Mucosa of gallbladder (tissue), 1 donor: ENCODE data around the gene RAD51B. TPM values are rescaled to one million over a fixed set of nuclear protein-coding genes. Genes with fewer than 3 reads are reported as not detected.

Experiments used
- DNase-seq: peaks from one replicate; pipeline ENCODE4 v3.0.0-alpha.2; 2020; ENCODE audit warnings: low spot score
- total RNA-seq: library from RNA; stranded (reverse); gene quantifications from one replicate; pipeline ENCODE4 v1.2.1, GENCODE V29; 2021
- donor health status: DM: no; HTN: no; CAD: no.

The RAD51B gene
- total RNA-seq, 1 donor from 2014 or later, result 18.5 TPM

DNA sequence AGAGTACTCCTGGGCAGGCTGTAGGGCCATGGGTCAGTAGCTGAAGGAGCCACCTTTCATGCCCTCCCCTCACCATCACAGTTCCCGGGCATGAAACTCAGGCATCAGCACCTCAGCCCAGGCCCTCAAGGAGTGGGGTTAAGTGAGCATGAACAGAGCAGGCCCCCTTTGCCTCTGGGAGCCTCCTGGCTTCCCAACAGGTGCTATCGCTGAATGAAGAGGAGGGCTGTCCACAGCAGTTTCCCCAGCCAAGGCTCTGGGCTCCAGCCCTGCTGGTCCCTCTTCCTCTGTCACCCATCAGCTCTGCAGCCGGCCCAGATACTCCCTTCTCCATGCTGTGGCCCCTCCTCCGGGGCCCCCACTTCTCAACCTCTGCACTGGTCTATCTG, 789.0 kb downstream of the RAD51B start:
- DNase-seq, result no peak

DNA sequence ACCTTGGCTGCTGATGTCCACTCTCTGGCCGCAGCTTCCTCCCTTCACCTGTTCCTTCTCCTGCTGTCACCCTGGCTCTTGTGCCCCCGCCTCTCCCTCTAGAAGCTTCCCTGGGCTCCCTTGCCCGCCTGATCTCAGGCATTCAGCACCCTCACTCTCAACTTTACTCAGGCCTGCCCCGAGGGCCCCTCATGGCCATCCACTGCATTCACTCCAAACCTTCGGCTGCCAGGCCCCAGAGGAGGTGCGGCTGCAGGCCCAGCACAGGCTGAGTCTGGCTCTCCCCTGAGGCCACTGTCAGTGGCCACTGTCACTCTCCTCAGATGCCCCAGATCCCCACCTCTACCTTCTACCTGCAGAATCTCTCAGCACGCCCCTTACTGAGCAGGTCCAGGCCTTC, 789.4 kb downstream of the RAD51B start:
- DNase-seq, result no peak

DNA sequence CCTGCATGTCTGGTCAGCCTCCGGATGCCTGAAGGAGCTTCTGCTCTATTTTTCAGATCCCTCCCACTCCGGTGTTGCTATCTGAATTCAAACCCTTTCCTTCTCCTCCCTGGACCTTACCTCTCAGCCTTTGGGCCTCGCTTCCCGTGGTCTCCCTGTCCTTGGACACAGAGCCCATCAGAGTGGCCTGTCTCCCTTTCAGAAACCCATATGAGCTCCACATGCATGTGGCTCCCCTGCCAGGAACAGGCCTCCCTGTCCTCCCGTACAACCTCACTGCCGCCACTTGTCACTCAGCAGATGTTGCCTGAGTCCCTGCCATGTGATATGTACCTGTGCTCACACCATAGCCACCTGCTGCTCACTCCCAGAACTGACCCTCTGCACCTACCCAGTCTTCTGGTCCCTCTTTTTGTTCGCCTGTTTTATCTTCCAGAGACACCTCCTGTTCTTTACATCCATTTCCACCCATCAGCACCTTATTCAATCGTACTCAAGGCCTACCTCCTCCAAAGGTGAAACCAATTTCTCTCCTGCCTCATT, 790.7 kb downstream of the RAD51B start:
- DNase-seq, result no peak

DNA sequence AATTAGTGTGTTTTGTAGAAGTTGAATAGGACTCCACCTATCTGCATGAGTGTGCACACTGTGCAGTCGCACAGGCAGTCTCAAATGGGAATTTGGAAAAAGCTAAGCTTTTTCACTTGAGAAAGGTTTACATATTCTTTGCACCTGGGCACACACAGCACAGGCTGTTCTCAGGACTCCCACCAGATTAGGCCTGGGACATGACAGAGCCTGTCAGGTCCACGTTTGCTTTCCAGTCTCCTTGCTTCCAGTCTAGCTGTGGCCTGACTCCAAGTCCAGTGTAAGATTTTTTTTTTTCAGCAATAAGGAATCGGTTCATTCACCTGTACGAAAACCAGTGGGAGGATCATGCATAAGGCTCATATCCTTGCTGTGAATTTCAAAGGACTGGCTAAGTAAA, 792.0 kb downstream of the RAD51B start:
- no peak for DNase-seq

DNA sequence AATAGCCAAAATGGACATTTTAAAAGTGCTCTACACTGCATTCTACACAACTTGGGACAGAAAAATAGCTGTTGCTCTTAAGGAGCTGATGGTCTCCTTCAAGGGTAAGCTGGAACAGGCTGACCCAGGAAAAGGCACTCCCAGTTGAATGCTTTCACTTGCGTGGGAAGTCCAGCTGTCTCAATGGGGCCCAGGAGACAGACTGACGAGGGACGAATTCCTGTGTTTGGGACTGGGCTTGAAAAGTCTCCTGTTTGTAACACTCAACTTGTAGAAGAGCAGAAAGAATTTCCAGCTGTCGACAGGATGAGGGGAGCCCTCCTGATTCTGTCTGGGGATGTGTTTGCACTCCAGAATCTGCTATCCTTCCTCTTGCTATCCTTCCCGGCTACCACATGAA, 792.5 kb downstream of the RAD51B start:
- no peak for DNase-seq

DNA sequence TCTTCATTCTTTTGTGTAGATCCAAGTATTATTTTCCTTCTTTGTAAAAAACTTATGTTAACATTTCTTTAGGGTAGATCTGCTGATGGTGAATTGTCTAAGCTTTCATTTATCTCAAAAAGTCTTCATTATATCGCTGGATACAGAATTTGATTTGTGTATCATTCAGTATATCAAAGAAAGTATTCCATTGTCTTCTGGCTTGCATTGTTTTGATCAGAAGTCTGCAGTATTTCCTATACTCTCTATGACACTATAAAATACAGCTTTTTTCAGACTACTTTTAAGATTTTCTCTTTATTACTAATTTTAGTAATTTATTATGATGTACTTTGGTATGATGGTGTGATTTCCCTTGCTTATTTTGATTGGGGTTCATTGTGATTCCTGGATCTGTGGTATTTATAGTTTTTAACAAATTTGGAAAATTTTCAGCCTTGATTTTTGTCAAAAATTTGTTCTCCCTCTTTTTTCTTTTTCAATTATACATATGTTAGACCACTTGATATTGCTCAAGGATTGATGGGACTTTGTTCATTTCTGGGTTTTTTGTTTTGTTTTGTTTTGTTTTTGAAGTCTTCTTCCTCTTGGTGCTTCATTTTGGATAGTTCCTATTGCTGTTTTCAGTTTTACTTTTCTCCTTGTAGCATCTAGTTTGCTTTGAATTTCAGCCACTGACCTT, 796.8 kb downstream of the RAD51B start:
- DNase-seq, result no peak

DNA sequence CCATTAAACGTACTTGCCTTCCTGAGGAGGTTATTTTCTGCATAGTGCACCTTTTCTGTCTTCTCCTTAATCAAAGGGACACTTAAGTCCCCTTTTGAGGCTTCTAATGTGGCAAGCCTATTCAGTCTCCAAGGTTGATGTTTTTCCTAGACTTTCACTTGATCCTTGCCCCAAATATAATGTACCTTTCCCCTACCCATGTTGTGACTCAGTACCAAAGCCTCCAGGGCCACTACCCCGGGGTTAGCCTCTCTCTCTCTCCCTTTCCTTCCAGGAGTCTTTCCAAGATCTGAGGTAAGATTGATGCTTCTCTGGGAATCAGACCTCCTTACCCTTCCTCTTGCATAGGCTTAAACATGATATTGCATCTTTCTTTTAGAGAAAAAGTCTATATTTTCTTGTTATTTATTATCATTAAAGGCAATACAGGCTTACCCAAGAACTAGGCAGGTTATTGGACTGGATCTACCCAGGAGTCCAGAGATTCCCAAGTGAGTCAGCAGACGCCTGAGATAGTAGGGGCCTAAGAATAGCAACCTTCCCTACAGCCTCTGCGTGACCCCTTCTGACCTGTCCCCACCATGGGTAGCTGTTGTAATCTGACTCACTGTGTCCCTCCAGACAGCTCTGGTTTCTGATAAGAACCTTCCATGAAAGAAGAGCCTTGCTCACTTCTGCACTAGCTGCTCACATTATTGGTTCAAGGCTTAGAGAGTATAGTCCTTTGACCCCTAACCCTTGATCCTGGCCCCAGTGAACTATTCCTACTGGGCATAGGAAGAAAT, 800.4 kb downstream of the RAD51B start:
- DNase-seq, result no peak

DNA sequence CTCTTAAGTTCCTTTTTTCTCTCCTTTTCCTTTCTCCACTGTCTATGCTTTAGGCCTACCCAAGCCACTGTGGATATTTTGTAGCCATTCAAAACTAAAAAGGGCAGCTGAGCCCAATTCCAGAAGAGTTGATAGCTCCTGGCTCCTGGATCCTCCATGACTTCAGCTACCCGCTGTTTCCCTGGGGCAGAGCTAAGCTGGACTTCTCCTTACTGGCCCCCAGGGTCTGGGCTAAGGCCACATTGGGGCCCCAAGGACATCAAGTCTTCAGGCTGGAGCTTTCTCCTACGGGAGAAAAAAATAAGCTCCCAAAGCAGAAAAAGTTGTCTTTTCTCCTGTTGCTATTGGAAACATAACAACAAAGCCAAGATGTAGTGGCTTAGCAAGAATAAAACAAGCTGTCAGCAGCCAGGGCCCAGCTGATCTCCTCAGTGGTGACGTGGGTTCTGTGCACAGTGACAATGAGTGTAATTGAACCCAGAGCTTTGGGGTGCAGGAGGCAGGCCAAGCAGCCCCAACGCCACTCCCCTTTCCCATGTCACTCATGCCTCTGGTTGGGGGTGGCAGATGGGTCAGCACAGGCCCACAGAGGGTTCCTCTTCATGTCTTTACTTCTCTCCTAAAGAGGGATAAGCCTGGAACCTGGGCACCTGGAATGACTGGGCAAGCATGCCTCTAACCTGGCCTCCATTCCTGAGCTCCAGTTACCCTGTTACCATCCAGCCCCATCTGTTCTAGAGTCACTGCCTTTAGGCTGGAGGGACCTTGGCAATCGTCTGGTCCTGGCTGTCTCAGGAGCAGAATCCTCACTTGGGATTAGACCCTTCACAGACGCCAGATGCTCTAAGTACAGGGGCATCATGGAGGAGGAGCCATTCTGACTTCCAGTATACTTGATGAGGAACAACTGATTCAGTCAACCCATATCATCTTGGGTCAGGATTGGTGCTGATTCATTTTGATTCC, 802.1 kb downstream of the RAD51B start:
- DNase-seq, result no peak

DNA sequence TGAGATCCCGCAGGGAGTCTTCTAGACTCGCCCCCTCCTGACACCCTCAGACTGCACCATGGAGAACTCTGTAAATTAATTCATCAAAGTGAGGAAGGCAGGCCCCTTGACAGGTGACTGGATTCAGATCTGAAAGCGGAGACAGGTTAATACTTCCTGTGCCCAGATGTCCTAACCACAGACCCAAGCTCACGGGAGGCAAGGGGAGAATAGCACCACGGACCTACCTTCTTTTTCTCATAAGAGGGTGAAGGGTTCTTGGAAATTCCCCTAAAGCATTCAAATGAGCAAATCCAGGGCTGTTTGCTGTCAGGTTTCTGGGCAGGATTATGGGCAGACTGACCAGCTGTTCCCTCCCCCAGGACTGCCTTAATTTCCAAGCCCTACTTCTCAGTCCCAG, 803.3 kb downstream of the RAD51B start:
- DNase-seq, result peak; percentile 7

DNA sequence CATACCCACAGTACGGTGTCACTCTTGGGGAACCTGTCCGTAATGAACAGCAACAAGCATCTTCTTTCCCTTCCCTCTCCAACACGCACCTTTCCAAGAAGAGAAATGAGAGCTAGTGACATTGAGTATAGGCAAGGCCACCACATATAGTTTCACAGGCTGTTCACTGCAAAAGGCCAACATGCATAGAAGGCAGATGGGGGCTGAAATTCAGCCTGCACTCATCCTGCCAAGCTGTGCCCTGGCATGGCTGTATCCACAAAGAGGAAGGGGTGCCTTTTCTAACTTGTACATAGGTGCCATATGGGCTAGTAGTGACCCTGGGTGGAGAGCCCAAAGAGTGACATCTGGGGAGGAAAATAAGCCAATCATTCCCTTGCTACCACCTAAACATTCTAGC, 803.7 kb downstream of the RAD51B start:
- DNase-seq, result no peak

DNA sequence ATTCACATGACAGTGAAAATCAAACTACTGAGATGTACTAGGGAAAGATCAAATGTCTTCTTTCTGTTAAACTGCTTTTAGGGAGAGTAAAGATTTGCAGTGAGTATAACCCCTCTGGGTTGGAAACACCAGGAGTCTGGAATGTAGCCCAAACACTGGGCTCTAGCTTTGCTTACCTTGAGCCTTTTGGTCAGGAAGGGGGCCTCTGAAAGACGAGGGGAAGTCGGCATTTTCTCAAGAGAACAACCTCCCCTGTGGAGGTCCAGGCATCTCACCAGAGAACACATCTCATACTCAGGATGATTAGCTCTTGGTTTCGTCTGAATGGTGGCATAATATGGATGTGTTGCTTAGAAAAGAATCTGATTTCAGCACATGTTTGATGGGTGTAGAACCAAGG, 804.2 kb downstream of the RAD51B start:
- peak; percentile 6 for DNase-seq

DNA sequence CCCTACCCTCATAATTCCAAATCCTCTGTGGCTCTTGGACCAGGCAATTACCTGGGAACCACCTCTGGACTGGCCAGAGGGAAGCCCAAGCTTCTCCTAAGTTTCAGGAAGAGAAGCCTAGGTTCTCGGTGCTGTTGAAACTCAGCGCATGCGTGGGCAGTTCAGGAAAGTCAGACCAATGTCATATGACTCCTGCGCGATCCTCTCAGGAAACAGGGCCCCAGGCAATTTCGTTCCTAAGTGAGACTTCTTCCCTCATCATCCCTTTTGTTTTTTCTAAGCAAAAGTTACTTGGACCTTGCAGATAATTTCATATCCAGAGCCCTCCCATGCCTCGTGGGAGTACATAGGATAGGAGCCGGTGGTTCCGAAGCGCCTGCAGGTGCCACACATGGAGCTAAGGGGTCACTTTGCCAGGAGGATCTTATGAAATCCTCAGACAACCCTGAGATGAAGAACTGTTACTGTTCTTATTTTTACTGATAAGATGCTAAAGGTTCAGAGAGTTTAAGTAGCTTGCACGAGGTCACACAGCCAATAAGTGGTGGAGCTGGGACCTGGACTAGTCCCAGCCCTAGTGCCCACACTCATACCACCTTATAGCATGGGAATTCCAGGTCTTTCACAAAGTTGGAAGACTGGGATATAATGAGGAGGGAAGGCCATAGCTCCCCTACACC, 805.1 kb downstream of the RAD51B start:
- peak; percentile 9 for DNase-seq

DNA sequence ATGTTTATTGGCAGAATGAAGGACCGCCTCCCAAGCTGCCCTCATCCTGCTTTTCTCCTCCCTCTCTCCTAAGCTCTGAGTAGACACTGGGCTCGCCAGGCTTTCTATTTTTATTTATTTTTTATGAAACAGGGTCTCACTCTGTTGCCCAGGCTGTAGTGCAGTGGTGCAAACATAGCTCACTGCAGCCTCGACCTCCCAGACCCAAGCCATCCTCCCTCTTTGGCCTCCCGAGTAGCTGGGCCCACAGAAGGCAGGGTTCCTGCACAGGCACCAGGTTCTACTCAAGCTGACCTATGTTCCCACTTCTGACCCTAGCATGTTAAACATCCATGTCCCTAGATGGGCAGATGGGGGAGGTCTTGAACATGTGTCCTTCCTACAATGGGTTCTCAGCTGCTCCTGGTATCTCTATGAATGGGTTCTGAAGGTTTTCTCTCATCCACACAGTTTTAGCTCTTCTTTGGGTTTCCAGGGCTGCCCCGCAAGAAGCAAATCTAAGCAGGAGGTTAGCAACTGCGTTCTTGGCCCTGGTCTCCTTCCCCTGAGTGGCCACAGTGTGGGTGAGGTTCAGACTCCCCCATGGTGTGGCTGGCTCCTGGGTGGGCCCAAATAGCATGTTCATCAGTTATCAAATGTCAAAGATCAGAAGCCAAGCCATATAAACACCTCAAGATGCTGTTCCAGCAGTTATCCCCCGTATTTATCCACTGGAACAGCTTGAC, 805.9 kb downstream of the RAD51B start:
- no peak for DNase-seq

DNA sequence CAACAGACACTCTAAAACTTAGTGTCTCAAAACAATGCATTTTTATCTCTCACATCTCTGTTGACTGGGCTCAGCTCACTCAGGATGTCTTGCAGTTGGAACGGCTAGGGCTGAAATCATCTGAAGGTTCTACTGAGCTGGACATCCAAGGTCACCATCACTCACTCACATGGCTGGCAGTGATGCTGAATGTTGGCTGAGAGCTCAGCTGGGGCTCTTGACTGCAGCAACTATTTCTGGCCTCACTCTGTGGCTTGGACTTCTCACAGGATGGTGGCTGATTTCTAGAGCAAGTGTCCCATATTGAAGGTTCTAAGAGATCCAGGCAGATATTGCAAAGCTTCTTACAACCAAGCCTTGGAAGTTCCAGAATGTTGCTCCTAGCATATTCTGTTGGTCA, 806.8 kb downstream of the RAD51B start:
- DNase-seq, result peak; percentile 7

DNA sequence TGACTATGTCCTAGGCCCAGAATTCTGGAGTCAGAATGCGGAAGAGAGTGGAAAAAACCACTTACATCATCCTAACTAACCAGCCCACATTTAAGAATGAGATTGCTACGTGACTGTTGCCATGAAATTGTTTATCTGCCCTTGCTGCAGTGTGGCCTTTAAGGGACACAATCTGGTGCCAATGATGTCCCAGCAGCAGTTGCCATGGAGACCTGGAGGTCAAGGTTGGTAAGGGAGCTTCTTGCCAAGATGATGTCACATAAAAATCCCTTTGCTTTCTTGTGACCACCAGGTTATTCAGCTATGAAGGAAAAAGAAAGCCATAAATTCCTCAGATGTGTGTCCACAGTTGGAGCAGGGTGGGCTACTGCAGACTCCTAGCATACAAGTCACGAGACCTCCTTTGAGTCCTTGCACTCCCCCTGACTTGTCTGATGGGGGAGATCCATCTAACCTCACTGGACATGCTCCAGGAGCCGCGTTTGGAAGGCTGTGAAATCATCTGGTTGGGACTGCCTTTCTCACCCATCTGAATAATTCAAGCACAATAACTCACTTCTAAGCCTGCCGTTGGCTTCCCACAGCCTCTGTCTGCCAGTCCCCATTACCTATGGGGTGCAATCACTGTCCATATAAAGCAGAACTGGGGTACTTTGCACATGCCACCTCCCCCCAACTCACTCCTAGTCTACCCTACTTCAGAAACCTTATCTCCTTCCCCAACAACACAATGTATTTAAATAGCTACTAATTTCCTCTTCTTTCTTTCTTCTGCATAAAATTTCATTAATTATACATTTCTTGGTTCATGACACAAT, 807.7 kb downstream of the RAD51B start:
- peak; percentile 65 for DNase-seq

DNA sequence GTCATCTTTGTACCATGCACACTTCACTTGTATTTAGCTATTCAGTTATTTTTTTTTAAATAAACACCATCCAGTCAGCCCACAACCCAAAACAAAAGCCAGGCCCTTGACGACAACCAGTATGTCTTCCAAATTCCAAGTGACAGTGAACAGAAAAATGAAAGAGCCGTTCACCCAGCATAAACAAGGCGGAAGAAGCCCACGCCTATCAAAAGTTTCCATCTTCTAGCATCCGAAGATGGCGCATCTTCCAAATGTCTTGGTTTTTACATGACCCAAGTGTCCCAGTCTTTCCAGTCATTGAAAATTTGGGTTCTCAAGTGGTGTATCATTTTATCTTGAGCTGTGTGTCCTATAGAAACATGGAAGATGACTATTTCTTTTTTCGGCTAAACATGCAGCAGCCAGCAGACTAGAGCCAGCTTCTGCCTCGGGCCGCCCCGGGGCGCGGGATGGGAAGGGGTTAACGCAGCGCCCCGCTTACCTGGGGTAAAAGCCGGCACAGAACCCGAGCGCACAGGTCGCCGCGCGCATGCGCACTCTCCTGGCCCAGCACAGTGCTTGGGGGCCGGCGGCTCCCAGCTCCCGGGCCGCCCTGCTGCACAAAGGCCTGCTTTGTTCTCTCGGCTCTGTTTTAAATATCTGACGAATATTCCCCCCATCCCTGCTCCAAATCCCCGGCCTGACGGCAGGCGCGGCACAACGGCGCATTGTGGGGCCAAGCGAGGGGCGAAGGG, 808.5 kb downstream of the RAD51B start:
- peak; percentile 56 for DNase-seq

DNA sequence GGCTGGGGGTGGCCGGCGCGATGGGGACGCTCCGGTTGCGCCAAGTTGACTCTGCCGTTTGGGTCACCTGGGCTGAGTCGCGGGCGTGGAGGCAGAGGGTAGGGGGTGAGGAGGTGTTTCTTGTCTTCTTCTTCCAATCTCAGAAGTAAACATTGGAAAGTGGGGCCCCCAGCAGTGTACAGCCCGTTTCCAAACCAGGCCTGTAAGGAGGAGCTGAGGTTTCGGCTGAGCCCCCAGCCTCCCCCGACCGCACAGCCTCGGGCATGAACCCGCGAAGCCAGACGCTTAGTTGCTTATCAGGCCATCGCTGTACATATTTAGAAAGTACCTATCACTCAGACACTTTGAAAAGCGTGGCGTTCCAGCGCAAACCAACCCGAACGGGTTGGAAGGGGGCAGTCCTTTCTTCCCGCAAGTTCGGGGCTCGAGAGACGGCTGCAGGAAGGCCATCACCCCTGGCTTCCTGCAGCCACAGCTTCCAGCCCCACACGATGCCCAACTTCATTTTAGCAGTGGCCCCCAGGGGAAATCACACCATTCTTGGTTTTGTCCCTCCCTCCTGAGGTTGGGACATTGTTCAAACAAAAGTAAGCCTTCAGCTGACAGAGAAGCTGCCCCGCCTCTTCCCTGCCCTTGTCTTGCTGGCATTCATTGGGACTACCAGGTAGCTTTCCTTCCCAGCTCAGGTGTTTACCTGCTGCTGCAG, 809.2 kb downstream of the RAD51B start:
- DNase-seq, result peak; percentile 57

DNA sequence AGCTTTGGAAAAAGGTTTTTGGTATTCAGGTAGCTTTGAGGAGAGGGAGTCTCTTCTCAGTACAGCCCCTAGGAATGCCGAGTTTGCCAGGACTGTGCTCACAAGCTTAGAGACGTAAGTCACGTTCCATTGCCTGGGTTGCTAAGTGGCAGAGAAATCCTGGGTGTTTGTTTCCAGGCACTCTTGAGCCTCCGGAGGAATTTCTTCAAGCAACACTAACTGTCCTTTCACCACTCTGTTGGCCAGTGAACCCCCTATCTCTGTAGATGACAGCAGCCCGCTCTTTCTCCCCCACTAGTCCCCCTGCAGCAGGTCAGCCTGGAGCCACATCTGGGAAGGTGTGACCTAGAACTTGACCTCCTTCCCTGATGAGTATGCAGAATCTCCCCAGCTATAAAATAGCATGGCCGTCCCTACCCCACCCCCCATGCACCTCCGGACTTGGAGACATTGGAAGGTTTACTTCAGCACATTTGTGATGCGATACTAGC, 810.5 kb downstream of the RAD51B start:
- peak; percentile 10 for DNase-seq
